ENCODE results near the gene SPANXN2. TPM values are rescaled to one million over a fixed set of nuclear protein-coding genes. Genes with fewer than 3 reads are reported as not detected.

SPANXN2 gene
- total and polyA plus RNA-seq, 2 of the 8 experiments (the other 6 are each of a cell fraction or from before 2014, with no cell fraction given), result not detected

DNA sequence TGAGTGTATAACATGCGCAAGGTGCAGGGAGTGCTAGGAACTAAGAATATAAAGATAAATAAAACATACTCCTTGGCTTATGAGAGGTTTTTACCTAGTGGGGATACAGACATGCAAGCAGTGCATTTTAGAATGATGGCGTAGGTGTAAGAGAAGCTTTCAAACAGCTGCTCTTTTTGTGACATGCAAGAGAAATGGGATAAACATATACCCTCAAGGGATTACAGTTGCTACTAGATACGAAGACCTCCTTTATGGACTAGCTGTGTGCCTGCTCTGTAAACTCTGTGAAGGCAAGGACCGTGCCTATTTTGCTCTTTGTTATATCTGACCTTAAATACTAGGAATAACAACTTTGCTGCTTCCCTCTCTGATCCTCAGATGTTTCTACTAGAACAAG lies 45.6 kb downstream of the SPANXN2 start:
- POLR2A ChIA-PET (ENCODE audit: partially characterized antibody), result no interaction called here
- TF ChIP-seq CREB1 (IDR thresholded peaks at IDR 0.05), result no peak
- no peak for TF ChIP-seq POLR2AphosphoS5 (IDR thresholded peaks at IDR 0.05; ENCODE audit: low read depth, low read length)
- TF ChIP-seq CEBPB (IDR thresholded peaks at IDR 0.05; ENCODE audit: low read depth, low read length), result no peak
- no peak for TF ChIP-seq KDM5A (IDR thresholded peaks at IDR 0.05; ENCODE audit: low read length)
- TF ChIP-seq POU5F1 (IDR thresholded peaks at IDR 0.05; ENCODE audit: low read depth, low read length), result no peak
- no peak for TF ChIP-seq HDAC6 (IDR thresholded peaks at IDR 0.05; ENCODE audit: low read depth, low read length)
- TF ChIP-seq, protein P1, sequence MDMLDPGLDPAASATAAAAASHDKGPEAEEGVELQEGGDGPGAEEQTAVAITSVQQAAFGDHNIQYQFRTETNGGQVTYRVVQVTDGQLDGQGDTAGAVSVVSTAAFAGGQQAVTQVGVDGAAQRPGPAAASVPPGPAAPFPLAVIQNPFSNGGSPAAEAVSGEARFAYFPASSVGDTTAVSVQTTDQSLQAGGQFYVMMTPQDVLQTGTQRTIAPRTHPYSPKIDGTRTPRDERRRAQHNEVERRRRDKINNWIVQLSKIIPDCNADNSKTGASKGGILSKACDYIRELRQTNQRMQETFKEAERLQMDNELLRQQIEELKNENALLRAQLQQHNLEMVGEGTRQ (IDR thresholded peaks at IDR 0.05; ENCODE audit: low read length), result no peak
- TF ChIP-seq, protein P2, sequence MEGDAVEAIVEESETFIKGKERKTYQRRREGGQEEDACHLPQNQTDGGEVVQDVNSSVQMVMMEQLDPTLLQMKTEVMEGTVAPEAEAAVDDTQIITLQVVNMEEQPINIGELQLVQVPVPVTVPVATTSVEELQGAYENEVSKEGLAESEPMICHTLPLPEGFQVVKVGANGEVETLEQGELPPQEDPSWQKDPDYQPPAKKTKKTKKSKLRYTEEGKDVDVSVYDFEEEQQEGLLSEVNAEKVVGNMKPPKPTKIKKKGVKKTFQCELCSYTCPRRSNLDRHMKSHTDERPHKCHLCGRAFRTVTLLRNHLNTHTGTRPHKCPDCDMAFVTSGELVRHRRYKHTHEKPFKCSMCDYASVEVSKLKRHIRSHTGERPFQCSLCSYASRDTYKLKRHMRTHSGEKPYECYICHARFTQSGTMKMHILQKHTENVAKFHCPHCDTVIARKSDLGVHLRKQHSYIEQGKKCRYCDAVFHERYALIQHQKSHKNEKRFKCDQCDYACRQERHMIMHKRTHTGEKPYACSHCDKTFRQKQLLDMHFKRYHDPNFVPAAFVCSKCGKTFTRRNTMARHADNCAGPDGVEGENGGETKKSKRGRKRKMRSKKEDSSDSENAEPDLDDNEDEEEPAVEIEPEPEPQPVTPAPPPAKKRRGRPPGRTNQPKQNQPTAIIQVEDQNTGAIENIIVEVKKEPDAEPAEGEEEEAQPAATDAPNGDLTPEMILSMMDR (IDR thresholded peaks at IDR 0.05; ENCODE audit: control extremely low read depth in 1 of 3, insufficient read depth in 1 of 3, low read depth in 1 of 3, low read length in 3 of 3), result no peak
- no peak for TF ChIP-seq EZH2 (IDR thresholded peaks at IDR 0.05; ENCODE audit: low read depth, low read length, severe bottlenecking)
- TF ChIP-seq YY1 (IDR thresholded peaks at IDR 0.05; ENCODE audit: low read depth, low read length), result no peak
- no peak for TF ChIP-seq PHF8 (conservative IDR thresholded peaks at IDR 0.05; ENCODE audit: low read depth, low read length)

More for the DNA sequence above, 45.6 kb downstream of the SPANXN2 start:
- H2BK12ac ChIP-seq (ENCODE audit: low read depth, low read length), result no peak overlapping the region
- H3K23me2 ChIP-seq (ENCODE audit: low read depth, low read length), result no peaks in the 10 kb centered on the region
- H3K4me3 ChIP-seq (ENCODE audit: extremely low read depth in 1 of 4, insufficient read depth in 2 of 4, low read depth in 3 of 4, low read length in 4 of 4), result no peak overlapping the region
- H4K5ac ChIP-seq (ENCODE audit: insufficient read length, low read depth, low read length), result no peak overlapping the region
- no peak overlapping the region for H2BK15ac ChIP-seq (ENCODE audit: low read length)
- no peak overlapping the region for H4K91ac ChIP-seq (replicated peaks; ENCODE audit: insufficient read length, low read length)
- H2BK5ac ChIP-seq (ENCODE audit: low read depth, low read length), result no peak overlapping the region
- H2BK20ac ChIP-seq (ENCODE audit: low read length), result no peak overlapping the region
- no peak overlapping the region for H4K8ac ChIP-seq (ENCODE audit: extremely low read depth, insufficient read depth, low read length)
- no peak overlapping the region for H3K14ac ChIP-seq (ENCODE audit: insufficient read length)
- H3K27ac ChIP-seq (ENCODE audit: low read depth, low read length), result no peak overlapping the region
- no peaks in the 10 kb centered on the region for H3K9me3 ChIP-seq (ENCODE audit: insufficient read depth in 2 of 2, low read depth in 1 of 2, low read length in 1 of 2)
- no peaks in the 10 kb centered on the region for H4K20me1 ChIP-seq (replicated peaks in 1 of 2; ENCODE audit: control insufficient read depth in 1 of 2, insufficient read depth in 2 of 2, low read length in 2 of 2)
- no peak overlapping the region for H3K4me2 ChIP-seq (ENCODE audit: insufficient read depth in 1 of 2, low read depth in 2 of 2, low read length in 2 of 2)
- H3K27me3 ChIP-seq (replicated peaks in 1 of 4; ENCODE audit: control insufficient read depth in 3 of 4, extremely low read depth in 1 of 4, insufficient read depth in 3 of 4, low read length in 3 of 4), result no peaks in the 10 kb centered on the region
- no peak overlapping the region for H3K23ac ChIP-seq (ENCODE audit: insufficient read length)
- H3K18ac ChIP-seq (ENCODE audit: extremely low read depth, low read length), result no peak overlapping the region
- H3K4ac ChIP-seq (replicated peaks; ENCODE audit: insufficient read length, low read depth, low read length), result no peak overlapping the region
- H3K9ac ChIP-seq (replicated peaks in 1 of 4; ENCODE audit: extremely low read depth in 1 of 4, low read depth in 3 of 4, low read length in 3 of 4), result no peak overlapping the region
- H3K79me1 ChIP-seq (ENCODE audit: low read depth, low read length), result no peaks in the 10 kb centered on the region
- CTCF ChIA-PET (ENCODE audit: partially characterized antibody), result interaction anchor here (2.3 kb wide), 1 partner anchor 10 kb away, joined by 8 read pairs; no protein-coding TSS in a partner anchor
- 93% methylated on average over 4 of the region's 4 CpGs; no CpG with 5 or more reads in 1 of the 2 experiments for WGBS, 2 experiments (ENCODE audit: extremely low coverage in 1 of 2, insufficient coverage in 1 of 2, insufficient read length in 1 of 2, insufficient replicate concordance in 2 of 2, low coverage in 1 of 2, low lambda C conversion rate in 2 of 2, missing lambda C conversion rate in 1 of 2)
- no peak overlapping the region for H2BK120ac ChIP-seq (replicated peaks; ENCODE audit: low read depth, low read length)
- no peak overlapping the region for H2AK5ac ChIP-seq (ENCODE audit: low read depth, low read length)
- DNase-seq (ENCODE audit: low read depth in 1 of 2, low spot score in 2 of 2), result no peak
- no peak overlapping the region for H3K56ac ChIP-seq (replicated peaks; ENCODE audit: insufficient read length, low read depth, low read length)
- FAIRE-seq, result no peak
- H2AFZ ChIP-seq (ENCODE audit: low read length), result no peak overlapping the region
- no peaks in the 10 kb centered on the region for H3K4me1 ChIP-seq (replicated peaks in 1 of 4; ENCODE audit: control insufficient read depth in 3 of 4, insufficient read depth in 4 of 4, low read length in 3 of 4)
- no peaks in the 10 kb centered on the region for H3K36me3 ChIP-seq (ENCODE audit: control insufficient read depth in 2 of 4, insufficient read depth in 4 of 4, low read length in 3 of 4)
- H3K79me2 ChIP-seq (ENCODE audit: control insufficient read depth in 1 of 2, insufficient read depth in 2 of 2, low read length in 2 of 2), result no peaks in the 10 kb centered on the region

Data from H1 (cell line).